GM23338 (cell line): ENCODE results near the gene AHI1. TPM values are rescaled to one million over a fixed set of nuclear protein-coding genes. Genes with fewer than 3 reads are reported as not detected.

ENCODE experiments used
- ATAC-seq: fragments of 200-7000 bp; cut with Tn5 transposase; 3 replicates; pipeline ENCODE4 v1.9.1; 2020
- DNase-seq: peaks from one replicate; pipeline ENCODE4 v3.0.0-alpha.2; 2015; ENCODE audit warnings: low spot score
- H2AFZ ChIP-seq: fragments of 200-600 bp; sonication (generic); 2 replicates; pipeline ENCODE4 v1.8.0; 2016; ENCODE audit warnings: antibody characterized with exemption, mild to moderate bottlenecking, moderate library complexity
- H3F3A ChIP-seq: fragments of 200-600 bp; sonication (generic); replicated peaks from 2 replicates; pipeline ENCODE4 v1.8.0; 2017; ENCODE audit warnings: antibody characterized with exemption, mixed run types, low read depth
- H3K27ac ChIP-seq: fragments of 200-600 bp; sonication (generic); 2 replicates; pipeline ENCODE4 v1.6.1; 2016; ENCODE audit warnings: low read depth
- H3K27me3 ChIP-seq: fragments of 200-600 bp; sonication (generic); 2 replicates; pipeline ENCODE4 v1.8.0; 2016; ENCODE audit warnings: mild to moderate bottlenecking, mixed run types, moderate library complexity; ENCODE audit not compliant: insufficient read depth
- H3K36me3 ChIP-seq: fragments of 200-600 bp; sonication (generic); 2 replicates; pipeline ENCODE4 v1.8.0; 2016; ENCODE audit warnings: mild to moderate bottlenecking; ENCODE audit not compliant: insufficient read depth
- H3K4me1 ChIP-seq: fragments of 200-600 bp; sonication (generic); 2 replicates; pipeline ENCODE4 v1.8.0; 2016; ENCODE audit warnings: mild to moderate bottlenecking, moderate library complexity; ENCODE audit not compliant: insufficient read depth
- H3K4me2 ChIP-seq: fragments of 200-600 bp; sonication (generic); 2 replicates; pipeline ENCODE4 v1.7.1; 2017; ENCODE audit warnings: mixed run types
- H3K4me3 ChIP-seq: fragments of 200-600 bp; sonication (generic); 2 replicates; pipeline ENCODE4 v1.6.1; 2016; ENCODE audit warnings: mixed run types
- H3K79me2 ChIP-seq: fragments of 200-600 bp; sonication (generic); replicated peaks from 2 replicates; pipeline ENCODE4 v1.8.0; 2017; ENCODE audit warnings: mild to moderate bottlenecking; ENCODE audit not compliant: insufficient read depth
- H3K9me2 ChIP-seq: fragments of 200-600 bp; sonication (generic); 2 replicates; pipeline ENCODE4 v1.8.0; 2017; ENCODE audit not compliant: insufficient read depth
- H4K20me1 ChIP-seq: fragments of 200-600 bp; sonication (generic); replicated peaks from 2 replicates; pipeline ENCODE4 v1.8.0; 2017; ENCODE audit warnings: mild to moderate bottlenecking; ENCODE audit not compliant: insufficient read depth
- H3K27ac Mint-ChIP-seq: 2 replicates; pipeline ENCODE4 v1.8.0; 2020; ENCODE audit warnings: inconsistent platforms, mild to moderate bottlenecking, moderate library complexity, mixed read lengths
- H3K27me3 Mint-ChIP-seq: 3 replicates; pipeline ENCODE4 v1.8.0; 2022; ENCODE audit warnings: low read depth, mild to moderate bottlenecking, moderate library complexity, mixed read lengths, inconsistent platforms; ENCODE audit not compliant: insufficient read depth, poor library complexity
- H3K36me3 Mint-ChIP-seq: 3 replicates; pipeline ENCODE4 v1.8.0; 2021; ENCODE audit warnings: low read depth, mild to moderate bottlenecking, inconsistent platforms, moderate library complexity, mixed read lengths
- H3K4me1 Mint-ChIP-seq: 3 replicates; pipeline ENCODE4 v1.8.0; 2020; ENCODE audit warnings: mild to moderate bottlenecking, inconsistent platforms, mixed read lengths
- H3K4me3 Mint-ChIP-seq: 3 replicates; pipeline ENCODE4 v1.8.0; 2021; ENCODE audit warnings: moderate library complexity, mild to moderate bottlenecking, inconsistent platforms, mixed read lengths
- H3K9me3 Mint-ChIP-seq: 3 replicates; pipeline ENCODE4 v1.8.0; 2020; ENCODE audit warnings: moderate library complexity, mild to moderate bottlenecking, inconsistent platforms, mixed read lengths
- CREB1 ChIP-seq: fragments of 250-450 bp; sonication (Bioruptor Pico); IDR thresholded peaks from 2 replicates; pipeline ENCODE4 v1.5.0; 2020; ENCODE audit warnings: low read depth, mild to moderate bottlenecking, moderate library complexity
- CTCF ChIP-seq, 2 experiments: fragments of 200-600 bp in 1 of 2; sonication (generic) in 1 of 2; conservative IDR thresholded peaks; 2 replicates each; pipeline versions ENCODE4 v1.5.1 to v1.6.1; 2016 to 2017; ENCODE audit warnings: antibody characterized with exemption in 2 of 2, low read depth in 2 of 2, mild to moderate bottlenecking in 2 of 2, moderate library complexity in 1 of 2
- EZH2 ChIP-seq: fragments of 200-600 bp; sonication (generic); IDR thresholded peaks from one replicate; pipeline ENCODE4 v1.8.0; 2017; ENCODE audit warnings: antibody characterized with exemption, mild to moderate bottlenecking, low read depth; ENCODE audit not compliant: unreplicated experiment
- EZH2phosphoT487 ChIP-seq: fragments of 200-600 bp; sonication (generic); IDR thresholded peaks from one replicate; pipeline ENCODE4 v1.8.1; 2018; ENCODE audit warnings: antibody characterized with exemption; ENCODE audit not compliant: unreplicated experiment
- JUNB ChIP-seq: IDR thresholded peaks from one replicate; pipeline ENCODE4 v1.6.1; 2016; ENCODE audit warnings: antibody characterized with exemption; ENCODE audit not compliant: unreplicated experiment
- NANOG ChIP-seq: IDR thresholded peaks from 2 replicates; pipeline ENCODE4 v1.6.1; 2016; ENCODE audit warnings: antibody characterized with exemption, borderline replicate concordance
- POLR2AphosphoS5 ChIP-seq: IDR thresholded peaks from 2 replicates; pipeline ENCODE4 v1.6.1; 2016; ENCODE audit warnings: antibody characterized with exemption, low read depth
- REST ChIP-seq: IDR thresholded peaks from one replicate; pipeline ENCODE4 v1.6.1; 2018; ENCODE audit warnings: antibody characterized with exemption; ENCODE audit not compliant: unreplicated experiment
- STAT1 ChIP-seq: IDR thresholded peaks from one replicate; pipeline ENCODE4 v1.6.1; 2016; ENCODE audit warnings: antibody characterized with exemption; ENCODE audit not compliant: unreplicated experiment
- ZNF114 ChIP-seq: fragments of 250-450 bp; sonication (Bioruptor Pico); IDR thresholded peaks from 2 replicates; pipeline ENCODE4 v1.5.0; 2020; ENCODE audit warnings: mild to moderate bottlenecking, moderate library complexity
- ZNF331 ChIP-seq: fragments of 250-450 bp; sonication (Bioruptor Pico); IDR thresholded peaks from 2 replicates; pipeline ENCODE4 v1.5.0; 2020; ENCODE audit warnings: low read depth, mild to moderate bottlenecking, moderate library complexity
- polyA plus RNA-seq: library from polyadenylated mRNA; unstranded; fragments of >200 nt; fragmentation: Nextera tagmentation; extraction: Ambion mirVana; gene quantifications from 2 replicates; pipeline ENCODE4 v1.2.1, GENCODE V29; 2016
- total RNA-seq: library from RNA; depleted of rRNA; stranded (reverse); fragments of >200 nt; shearing (Covaris generic); gene quantifications from 2 replicates; pipeline ENCODE4 v1.2.3, GENCODE V29; 2014
- TF ChIP-seq, protein P1 (sequence below): fragments of 250-450 bp; sonication (Bioruptor Pico); IDR thresholded peaks from 2 replicates; pipeline ENCODE4 v1.5.0; 2020; ENCODE audit warnings: mild to moderate bottlenecking, moderate library complexity

The AHI1 gene
- total and polyA plus RNA-seq, 2 experiments from 2014 or later = 19.8 to 72.9 TPM

DNA sequence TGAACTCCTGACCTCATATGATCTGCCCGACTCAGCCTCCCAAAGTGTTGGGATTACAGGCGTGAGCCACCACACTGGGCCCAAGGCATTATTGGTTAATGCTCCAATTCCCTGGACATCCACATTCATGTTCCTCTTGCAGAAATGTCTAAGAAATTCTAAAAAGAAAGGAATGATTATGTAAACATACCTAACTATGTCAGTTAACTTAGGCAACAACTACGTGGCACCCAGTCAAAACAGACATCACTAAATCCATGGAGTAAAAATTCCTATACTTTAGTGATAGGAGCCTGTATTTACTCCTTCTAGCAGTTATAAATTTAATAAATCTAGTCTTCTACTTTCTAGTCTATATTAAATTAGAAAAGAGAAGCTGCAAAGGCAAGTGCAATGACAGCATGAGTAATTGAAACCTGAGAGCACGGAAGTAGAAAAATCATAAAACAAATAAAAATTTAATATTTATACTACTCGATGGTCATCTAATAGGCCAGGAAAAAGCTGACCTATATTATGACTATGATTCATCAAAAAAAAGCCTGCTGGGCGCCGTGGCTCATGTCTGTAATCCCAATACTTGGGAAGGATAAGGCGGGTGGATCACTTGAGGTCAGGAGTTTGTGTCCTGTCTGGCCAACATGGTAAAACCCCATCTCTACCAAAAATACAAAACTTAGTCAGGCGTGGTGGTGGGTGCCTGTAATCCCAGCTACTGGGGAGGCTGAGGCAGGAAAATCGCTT is 4.2 kb downstream of the AHI1 start (continued):
- TF ChIP-seq REST = no peak

DNA sequence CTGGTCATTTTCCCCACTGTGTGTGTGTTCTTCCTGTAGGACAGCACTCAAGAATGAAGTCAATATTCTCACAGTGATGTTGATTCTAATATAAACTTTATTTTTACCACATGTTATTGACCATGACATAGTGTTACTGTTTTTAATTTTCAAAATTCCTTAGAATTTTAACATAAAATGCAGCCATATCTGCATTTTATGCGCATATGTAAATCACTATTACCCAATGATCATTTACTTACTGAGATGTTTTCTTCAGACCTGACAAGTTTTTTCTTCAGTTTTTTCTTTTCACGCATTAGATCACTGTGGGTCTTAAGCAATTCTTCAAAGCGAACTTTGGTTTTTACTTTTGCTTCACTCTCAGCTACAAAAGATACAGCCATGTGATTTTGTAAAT is 7.2 kb downstream of the AHI1 start:
- Histone ChIP-seq H3K4me2 (no peak overlapping the region), H4K20me1 (no peaks in the 10 kb centered on the region), H3K79me2 (peaks cover 25% of the 10 kb centered on the region), H3K36me3 (peaks cover 9% of the 10 kb centered on the region; the same call in 1 of the 2 replicates), H3K4me3 (no peak overlapping the region), H3K27me3 (no peaks in the 10 kb centered on the region), H2AFZ (no peak overlapping the region), H3K27ac (no peak overlapping the region), H3K4me1 (peaks cover 9% of the 10 kb centered on the region), H3K9me2 (no peaks in the 10 kb centered on the region), H3F3A (no peaks in the 10 kb centered on the region)
- H3K36me3 Mint-ChIP-seq = peaks cover 38% of the 10 kb centered on the region
- no peak overlapping the region for H3K4me3 Mint-ChIP-seq
- peak overlapping the region; percentile 88 for H3K27ac Mint-ChIP-seq
- DNase-seq (no peak), ATAC-seq (no peak)
- H3K4me1 Mint-ChIP-seq = peaks cover 17% of the 10 kb centered on the region
- H3K9me3 Mint-ChIP-seq = peaks cover 3% of the 10 kb centered on the region; the same call in 1 of the 3 replicates
- H3K27me3 Mint-ChIP-seq = no peaks in the 10 kb centered on the region
- TF ChIP-seq EZH2 = no peak
- no peak for TF ChIP-seq POLR2AphosphoS5
- no peak for TF ChIP-seq NANOG
- TF ChIP-seq, protein P1, sequence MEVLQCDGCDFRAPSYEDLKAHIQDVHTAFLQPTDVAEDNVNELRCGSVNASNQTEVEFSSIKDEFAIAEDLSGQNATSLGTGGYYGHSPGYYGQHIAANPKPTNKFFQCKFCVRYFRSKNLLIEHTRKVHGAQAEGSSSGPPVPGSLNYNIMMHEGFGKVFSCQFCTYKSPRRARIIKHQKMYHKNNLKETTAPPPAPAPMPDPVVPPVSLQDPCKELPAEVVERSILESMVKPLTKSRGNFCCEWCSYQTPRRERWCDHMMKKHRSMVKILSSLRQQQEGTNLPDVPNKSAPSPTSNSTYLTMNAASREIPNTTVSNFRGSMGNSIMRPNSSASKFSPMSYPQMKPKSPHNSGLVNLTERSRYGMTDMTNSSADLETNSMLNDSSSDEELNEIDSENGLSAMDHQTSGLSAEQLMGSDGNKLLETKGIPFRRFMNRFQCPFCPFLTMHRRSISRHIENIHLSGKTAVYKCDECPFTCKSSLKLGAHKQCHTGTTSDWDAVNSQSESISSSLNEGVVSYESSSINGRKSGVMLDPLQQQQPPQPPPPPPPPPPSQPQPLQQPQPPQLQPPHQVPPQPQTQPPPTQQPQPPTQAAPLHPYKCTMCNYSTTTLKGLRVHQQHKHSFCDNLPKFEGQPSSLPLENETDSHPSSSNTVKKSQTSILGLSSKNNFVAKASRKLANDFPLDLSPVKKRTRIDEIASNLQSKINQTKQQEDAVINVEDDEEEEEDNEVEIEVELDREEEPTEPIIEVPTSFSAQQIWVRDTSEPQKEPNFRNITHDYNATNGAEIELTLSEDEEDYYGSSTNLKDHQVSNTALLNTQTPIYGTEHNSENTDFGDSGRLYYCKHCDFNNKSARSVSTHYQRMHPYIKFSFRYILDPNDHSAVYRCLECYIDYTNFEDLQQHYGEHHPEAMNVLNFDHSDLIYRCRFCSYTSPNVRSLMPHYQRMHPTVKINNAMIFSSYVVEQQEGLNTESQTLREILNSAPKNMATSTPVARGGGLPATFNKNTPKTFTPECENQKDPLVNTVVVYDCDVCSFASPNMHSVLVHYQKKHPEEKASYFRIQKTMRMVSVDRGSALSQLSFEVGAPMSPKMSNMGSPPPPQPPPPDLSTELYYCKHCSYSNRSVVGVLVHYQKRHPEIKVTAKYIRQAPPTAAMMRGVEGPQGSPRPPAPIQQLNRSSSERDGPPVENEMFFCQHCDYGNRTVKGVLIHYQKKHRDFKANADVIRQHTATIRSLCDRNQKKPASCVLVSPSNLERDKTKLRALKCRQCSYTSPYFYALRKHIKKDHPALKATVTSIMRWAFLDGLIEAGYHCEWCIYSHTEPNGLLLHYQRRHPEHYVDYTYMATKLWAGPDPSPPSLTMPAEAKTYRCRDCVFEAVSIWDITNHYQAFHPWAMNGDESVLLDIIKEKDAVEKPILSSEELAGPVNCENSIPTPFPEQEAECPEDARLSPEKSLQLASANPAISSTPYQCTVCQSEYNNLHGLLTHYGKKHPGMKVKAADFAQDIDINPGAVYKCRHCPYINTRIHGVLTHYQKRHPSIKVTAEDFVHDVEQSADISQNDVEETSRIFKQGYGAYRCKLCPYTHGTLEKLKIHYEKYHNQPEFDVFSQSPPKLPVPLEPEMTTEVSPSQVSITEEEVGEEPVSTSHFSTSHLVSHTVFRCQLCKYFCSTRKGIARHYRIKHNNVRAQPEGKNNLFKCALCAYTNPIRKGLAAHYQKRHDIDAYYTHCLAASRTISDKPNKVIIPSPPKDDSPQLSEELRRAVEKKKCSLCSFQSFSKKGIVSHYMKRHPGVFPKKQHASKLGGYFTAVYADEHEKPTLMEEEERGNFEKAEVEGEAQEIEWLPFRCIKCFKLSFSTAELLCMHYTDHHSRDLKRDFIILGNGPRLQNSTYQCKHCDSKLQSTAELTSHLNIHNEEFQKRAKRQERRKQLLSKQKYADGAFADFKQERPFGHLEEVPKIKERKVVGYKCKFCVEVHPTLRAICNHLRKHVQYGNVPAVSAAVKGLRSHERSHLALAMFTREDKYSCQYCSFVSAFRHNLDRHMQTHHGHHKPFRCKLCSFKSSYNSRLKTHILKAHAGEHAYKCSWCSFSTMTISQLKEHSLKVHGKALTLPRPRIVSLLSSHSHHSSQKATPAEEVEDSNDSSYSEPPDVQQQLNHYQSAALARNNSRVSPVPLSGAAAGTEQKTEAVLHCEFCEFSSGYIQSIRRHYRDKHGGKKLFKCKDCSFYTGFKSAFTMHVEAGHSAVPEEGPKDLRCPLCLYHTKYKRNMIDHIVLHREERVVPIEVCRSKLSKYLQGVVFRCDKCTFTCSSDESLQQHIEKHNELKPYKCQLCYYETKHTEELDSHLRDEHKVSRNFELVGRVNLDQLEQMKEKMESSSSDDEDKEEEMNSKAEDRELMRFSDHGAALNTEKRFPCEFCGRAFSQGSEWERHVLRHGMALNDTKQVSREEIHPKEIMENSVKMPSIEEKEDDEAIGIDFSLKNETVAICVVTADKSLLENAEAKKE (CRISPR knock-in tag) = no peak
- TF ChIP-seq CREB1 (CRISPR knock-in tag) = no peak
- TF ChIP-seq ZNF331 = no peak
- TF ChIP-seq JUNB = no peak
- no peak for TF ChIP-seq EZH2phosphoT487
- TF ChIP-seq ZNF114 = no peak
- no peak for TF ChIP-seq STAT1
- no peak for TF ChIP-seq CTCF (conservative IDR thresholded peaks at IDR 0.05; ENCODE audit: low read depth in 2 of 2)
